C4-2B (cell line): ENCODE measurements around the gene TMEM205.

Experiments
- H3K27ac ChIP-seq: fragments of 450-650 bp; 2 replicates; pipeline ENCODE4 v1.5.1; 2017
- ZFX ChIP-seq: fragments of 450-650 bp; IDR thresholded peaks from 2 replicates; pipeline ENCODE4 v1.6.1; 2017
- TF ChIP-seq, protein P1 (sequence below): fragments of 450-650 bp; conservative IDR thresholded peaks from 2 replicates; pipeline ENCODE4 v1.5.1; 2017; ENCODE audit warnings: mild to moderate bottlenecking

TMEM205 gene

GRCh38 chr19:11330127-11330526 lies 15.9 kb downstream of the TMEM205 start:
- H3K27ac ChIP-seq, result no peak overlapping the region
- TF ChIP-seq, protein P1, sequence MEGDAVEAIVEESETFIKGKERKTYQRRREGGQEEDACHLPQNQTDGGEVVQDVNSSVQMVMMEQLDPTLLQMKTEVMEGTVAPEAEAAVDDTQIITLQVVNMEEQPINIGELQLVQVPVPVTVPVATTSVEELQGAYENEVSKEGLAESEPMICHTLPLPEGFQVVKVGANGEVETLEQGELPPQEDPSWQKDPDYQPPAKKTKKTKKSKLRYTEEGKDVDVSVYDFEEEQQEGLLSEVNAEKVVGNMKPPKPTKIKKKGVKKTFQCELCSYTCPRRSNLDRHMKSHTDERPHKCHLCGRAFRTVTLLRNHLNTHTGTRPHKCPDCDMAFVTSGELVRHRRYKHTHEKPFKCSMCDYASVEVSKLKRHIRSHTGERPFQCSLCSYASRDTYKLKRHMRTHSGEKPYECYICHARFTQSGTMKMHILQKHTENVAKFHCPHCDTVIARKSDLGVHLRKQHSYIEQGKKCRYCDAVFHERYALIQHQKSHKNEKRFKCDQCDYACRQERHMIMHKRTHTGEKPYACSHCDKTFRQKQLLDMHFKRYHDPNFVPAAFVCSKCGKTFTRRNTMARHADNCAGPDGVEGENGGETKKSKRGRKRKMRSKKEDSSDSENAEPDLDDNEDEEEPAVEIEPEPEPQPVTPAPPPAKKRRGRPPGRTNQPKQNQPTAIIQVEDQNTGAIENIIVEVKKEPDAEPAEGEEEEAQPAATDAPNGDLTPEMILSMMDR, result no peak
- TF ChIP-seq ZFX, result no peak

DNA sequence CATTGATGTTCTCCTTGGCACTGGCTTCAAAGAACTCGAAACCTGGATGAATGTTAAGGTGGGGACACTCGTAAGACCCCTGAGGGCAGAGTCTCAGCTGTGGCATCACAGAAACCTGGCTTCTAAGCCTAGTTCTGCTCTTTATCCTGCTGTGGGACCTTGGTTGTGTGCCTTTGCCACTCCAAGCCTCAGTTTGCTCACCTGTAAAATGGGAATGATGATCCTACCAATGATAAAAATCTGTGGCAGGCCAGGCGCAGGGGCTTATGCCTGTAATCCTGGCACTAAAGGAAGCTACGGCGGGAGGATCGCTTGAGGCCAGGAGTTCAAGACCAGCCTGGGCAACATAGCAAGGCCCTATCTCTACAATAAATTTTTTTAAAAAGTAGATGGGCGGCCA lies 20.5 kb downstream of the TMEM205 start:
- TF ChIP-seq ZFX, result no peak
- TF ChIP-seq, protein P1, result no peak
- H3K27ac ChIP-seq, result peak overlapping the region; percentile 82

- TF ChIP-seq, protein P1, result no peak
- TF ChIP-seq ZFX, result no peak
- peak overlapping the region; percentile 82 for H3K27ac ChIP-seq
Observed at GRCh38 chr19:11324748-11325389, 21.2 kb downstream of the TMEM205 start.

DNA sequence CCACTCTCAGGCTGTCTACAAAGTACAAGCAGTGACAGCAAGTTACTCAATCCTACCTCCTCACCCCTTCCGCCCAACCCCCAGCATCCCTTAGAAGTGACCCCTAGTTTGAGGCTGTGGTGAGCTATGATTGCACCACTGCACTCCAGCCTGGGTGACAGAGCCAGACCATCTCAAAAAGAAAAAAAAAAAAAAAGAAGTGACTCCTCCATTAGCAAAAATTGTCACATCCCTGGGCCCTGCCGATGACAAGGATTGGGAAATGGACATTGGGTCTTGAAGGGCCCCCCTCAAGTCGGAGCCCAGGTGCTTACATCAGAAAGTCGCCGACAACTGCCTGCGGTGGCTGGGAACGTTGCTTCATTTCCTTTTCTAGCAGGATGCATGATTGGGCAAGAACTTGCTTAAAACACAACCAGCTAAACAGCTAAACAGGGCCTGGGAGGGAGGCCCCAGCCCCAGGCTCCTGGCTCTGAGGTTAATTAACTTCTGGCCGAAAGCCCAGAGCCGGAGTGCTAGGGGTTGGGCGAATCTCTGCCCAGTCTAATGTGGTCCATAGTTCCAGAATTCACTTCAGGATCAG lies 21.9 kb downstream of the TMEM205 start:
- TF ChIP-seq ZFX, result no peak
- TF ChIP-seq, protein P1, result no peak
- H3K27ac ChIP-seq, result peak overlapping the region; percentile 82

DNA sequence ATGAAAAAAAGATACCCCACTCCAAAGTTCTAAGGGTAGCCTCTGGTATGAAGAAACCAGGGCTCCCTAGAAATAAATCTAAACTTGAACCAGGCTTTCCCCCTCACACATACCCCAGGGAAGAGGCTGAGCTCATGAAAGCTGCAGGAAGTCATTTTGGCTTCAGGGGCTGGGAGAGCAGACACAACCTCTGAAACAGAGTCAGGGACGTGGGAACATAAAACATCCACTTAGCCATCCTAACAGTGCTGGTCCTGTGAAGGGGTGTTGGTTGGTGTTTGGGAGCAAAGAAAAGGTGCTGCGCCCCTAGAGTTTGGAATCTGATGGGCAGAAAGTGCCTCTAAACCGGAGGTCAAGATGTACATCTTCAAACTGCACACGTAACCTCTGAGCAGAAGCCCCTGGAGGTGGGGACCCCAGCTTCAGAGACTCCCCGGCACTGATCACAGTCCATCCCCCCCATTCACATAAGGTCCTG lies 22.4 kb downstream of the TMEM205 start:
- TF ChIP-seq ZFX, result no peak
- TF ChIP-seq, protein P1, result no peak
- peak overlapping the region; percentile 82 for H3K27ac ChIP-seq

- no peak overlapping the region for H3K27ac ChIP-seq
- TF ChIP-seq ZFX, result no peak
- TF ChIP-seq, protein P1, result no peak
Observed at GRCh38 chr19:11322269-11323024, 23.6 kb downstream of the TMEM205 start.
